H1 (cell line): ENCODE measurements around the gene TBCD. TPM values are rescaled to one million over a fixed set of nuclear protein-coding genes. Genes with fewer than 3 reads are reported as not detected.

ENCODE experiments used
- CTCF ChIA-PET: fragments of 300-600 bp; sonication (Branson Sonifier 250); formaldehyde crosslinking; loops from one replicate; lab custom pipeline; 2021; ENCODE audit not compliant: partially characterized antibody; lab: Charles Lee
- POLR2A ChIA-PET: fragments of 300-600 bp; sonication (Branson Sonifier 250); formaldehyde crosslinking; loops from one replicate; lab custom pipeline; 2021; ENCODE audit warnings: inconsistent platforms; ENCODE audit not compliant: partially characterized antibody; lab: Charles Lee
- DNase-seq, 2 experiments: peaks; one replicate each; pipeline versions ENCODE4 v3.0.0 to v3.0.0-alpha.2; 2010 to 2022; ENCODE audit warnings: low spot score in 2 of 2, low read depth in 1 of 2, mixed read lengths in 1 of 2
- FAIRE-seq: peaks from 2 replicates; lab custom pipeline; 2011; peaks lifted over from hg19 to GRCh38; lab: Jason Lieb, UNC
- H2AFZ ChIP-seq: 2 replicates; pipeline ENCODE4 v1.8.1; 2012; ENCODE audit warnings: low read length, inconsistent platforms
- H2AK5ac ChIP-seq: 2 replicates; pipeline ENCODE4 v1.6.1; 2013; ENCODE audit warnings: low read depth, low read length
- H2BK120ac ChIP-seq: replicated peaks from 2 replicates; pipeline ENCODE3; 2013; ENCODE audit warnings: low read depth, low read length, inconsistent platforms
- H2BK12ac ChIP-seq: 2 replicates; pipeline ENCODE4 v1.6.1; 2013; ENCODE audit warnings: low read depth, low read length
- H2BK15ac ChIP-seq: 2 replicates; pipeline ENCODE4 v1.6.1; 2013; ENCODE audit warnings: low read length
- H2BK20ac ChIP-seq: 2 replicates; pipeline ENCODE4 v1.6.1; 2013; ENCODE audit warnings: low read length
- H2BK5ac ChIP-seq: 2 replicates; pipeline ENCODE4 v1.6.1; 2013; ENCODE audit warnings: low read depth, low read length
- H3K14ac ChIP-seq: 2 replicates; pipeline ENCODE4 v1.6.1; 2013; ENCODE audit warnings: inconsistent platforms; ENCODE audit not compliant: insufficient read length
- H3K18ac ChIP-seq: 2 replicates; pipeline ENCODE4 v1.6.1; 2013; ENCODE audit warnings: low read length; ENCODE audit errors: extremely low read depth
- H3K23ac ChIP-seq: 2 replicates; pipeline ENCODE4 v1.6.1; 2013; ENCODE audit warnings: inconsistent platforms; ENCODE audit not compliant: insufficient read length
- H3K23me2 ChIP-seq: 2 replicates; pipeline ENCODE4 v1.6.1; 2013; ENCODE audit warnings: low read depth, low read length
- H3K27ac ChIP-seq: 2 replicates; pipeline ENCODE4 v1.6.1; 2011; ENCODE audit warnings: low read depth, low read length, inconsistent platforms
- H3K27me3 ChIP-seq, 4 experiments: replicated peaks in 1 of 4; 1 replicate in 1 of 4; 2 replicates in 3 of 4; pipeline versions ENCODE4 v1.6.1 to v1.8.1; 2011 to 2013; ENCODE audit warnings: low read length in 3 of 4, mild to moderate bottlenecking in 3 of 4, inconsistent platforms in 2 of 4, mixed read lengths in 2 of 4, moderate library complexity in 1 of 4; ENCODE audit not compliant: control insufficient read depth in 3 of 4, insufficient read depth in 3 of 4; ENCODE audit errors: extremely low read depth in 1 of 4
- H3K36me3 ChIP-seq, 4 experiments: 2 replicates each; pipeline versions ENCODE4 v1.6.1 to v1.8.1; 2011 to 2013; ENCODE audit warnings: mild to moderate bottlenecking in 4 of 4, low read length in 3 of 4, moderate library complexity in 2 of 4, control low read depth in 1 of 4, inconsistent platforms in 1 of 4; ENCODE audit not compliant: insufficient read depth in 4 of 4, control insufficient read depth in 2 of 4
- H3K4ac ChIP-seq: replicated peaks from 2 replicates; pipeline ENCODE3; 2013; ENCODE audit warnings: low read length, low read depth, mixed read lengths, inconsistent platforms; ENCODE audit not compliant: insufficient read length
- H3K4me1 ChIP-seq, 4 experiments: replicated peaks in 1 of 4; 1 replicate in 1 of 4; 2 replicates in 3 of 4; pipeline versions ENCODE4 v1.6.1 to v1.8.1; 2011 to 2013; ENCODE audit warnings: low read length in 3 of 4, inconsistent platforms in 2 of 4, mixed read lengths in 1 of 4; ENCODE audit not compliant: insufficient read depth in 4 of 4, control insufficient read depth in 3 of 4
- H3K4me2 ChIP-seq, 2 experiments: 2 replicates each; pipeline versions ENCODE4 v1.6.1 to v1.8.1; 2011 to 2013; ENCODE audit warnings: low read depth in 2 of 2, low read length in 2 of 2, control low read depth in 1 of 2, inconsistent platforms in 1 of 2, mild to moderate bottlenecking in 1 of 2; ENCODE audit not compliant: insufficient read depth in 1 of 2
- H3K4me3 ChIP-seq, 4 experiments: fragments of 200-600, 300-600 bp in 1 of 4; sonication (generic), shearing (Covaris generic), sonication (Bioruptor Twin) in 1 of 4; 2 replicates each; pipeline versions ENCODE4 v1.5.1 to v1.8.1; 2011 to 2016; ENCODE audit warnings: low read length in 4 of 4, low read depth in 3 of 4, control low read depth in 2 of 4, inconsistent platforms in 2 of 4, mild to moderate bottlenecking in 2 of 4, mixed read lengths in 1 of 4, moderate library complexity in 1 of 4; ENCODE audit not compliant: insufficient read depth in 2 of 4; ENCODE audit errors: extremely low read depth in 1 of 4
- H3K56ac ChIP-seq: replicated peaks from 2 replicates; pipeline ENCODE3; 2013; ENCODE audit warnings: low read depth, mild to moderate bottlenecking, mixed read lengths, low read length, inconsistent platforms; ENCODE audit not compliant: insufficient read length
- H3K79me1 ChIP-seq: 2 replicates; pipeline ENCODE4 v1.6.1; 2013; ENCODE audit warnings: low read depth, low read length, control low read depth
- H3K79me2 ChIP-seq, 2 experiments: 2 replicates each; pipeline versions ENCODE4 v1.6.1 to v1.8.1; 2012 to 2013; ENCODE audit warnings: low read length in 2 of 2, mild to moderate bottlenecking in 2 of 2, inconsistent platforms in 1 of 2; ENCODE audit not compliant: insufficient read depth in 2 of 2, control insufficient read depth in 1 of 2
- H3K9ac ChIP-seq, 4 experiments: replicated peaks in 1 of 4; 1 replicate in 1 of 4; 2 replicates in 3 of 4; pipeline versions ENCODE4 v1.6.1 to v1.8.1; 2011 to 2013; ENCODE audit warnings: low read depth in 3 of 4, low read length in 3 of 4, control low read depth in 2 of 4, mild to moderate bottlenecking in 2 of 4, moderate library complexity in 2 of 4, inconsistent platforms in 1 of 4; ENCODE audit errors: extremely low read depth in 1 of 4
- H3K9me3 ChIP-seq, 2 experiments: 2 replicates each; pipeline versions ENCODE4 v1.6.1 to v1.8.1; 2012 to 2013; ENCODE audit warnings: mild to moderate bottlenecking in 2 of 2, moderate library complexity in 2 of 2, control low read depth in 1 of 2, inconsistent platforms in 1 of 2, low read depth in 1 of 2, low read length in 1 of 2, mixed read lengths in 1 of 2; ENCODE audit not compliant: insufficient read depth in 2 of 2
- H4K20me1 ChIP-seq, 2 experiments: replicated peaks in 1 of 2; 2 replicates each; pipeline versions ENCODE3 to v1.8.1; 2011 to 2013; ENCODE audit warnings: inconsistent platforms in 2 of 2, low read length in 2 of 2, mild to moderate bottlenecking in 1 of 2; ENCODE audit not compliant: insufficient read depth in 2 of 2, control insufficient read depth in 1 of 2
- H4K5ac ChIP-seq: 2 replicates; pipeline ENCODE4 v1.6.1; 2013; ENCODE audit warnings: low read length, low read depth, mixed read lengths, inconsistent platforms; ENCODE audit not compliant: insufficient read length
- H4K8ac ChIP-seq: 2 replicates; pipeline ENCODE4 v1.8.0; 2013; ENCODE audit warnings: mild to moderate bottlenecking, moderate library complexity, low read length, inconsistent platforms; ENCODE audit not compliant: insufficient read depth; ENCODE audit errors: extremely low read depth
- H4K91ac ChIP-seq: replicated peaks from 2 replicates; pipeline ENCODE3; 2013; ENCODE audit warnings: low read length, mixed read lengths, inconsistent platforms; ENCODE audit not compliant: insufficient read length
- CEBPB ChIP-seq: IDR thresholded peaks from 2 replicates; pipeline ENCODE4 v1.6.1; 2012; ENCODE audit warnings: low read depth, low read length
- CHD1 ChIP-seq: IDR thresholded peaks from 2 replicates; pipeline ENCODE4 v1.6.1; 2012; ENCODE audit warnings: low read depth, low read length, improper control_type of control experiment
- GTF2F1 ChIP-seq: IDR thresholded peaks from 2 replicates; pipeline ENCODE4 v1.6.1; 2012; ENCODE audit warnings: low read depth, low read length, improper control_type of control experiment, borderline replicate concordance
- MAX ChIP-seq: IDR thresholded peaks from 2 replicates; pipeline ENCODE4 v1.6.1; 2012; ENCODE audit warnings: inconsistent platforms
- SP1 ChIP-seq: IDR thresholded peaks from 2 replicates; pipeline ENCODE4 v1.6.1; 2011; ENCODE audit warnings: low read depth, low read length
- WGBS, 2 experiments: shearing (Covaris generic) in 1 of 2; methylation state at CpG; one replicate each; pipeline versions ENCODE4 v1.1.6 to v1.1.7; 2013 to 2015; ENCODE audit warnings: low lambda C conversion rate in 2 of 2, mixed read lengths in 2 of 2, inconsistent platforms in 1 of 2, low coverage in 1 of 2, missing lambda C conversion rate in 1 of 2; ENCODE audit not compliant: insufficient replicate concordance in 2 of 2, insufficient coverage in 1 of 2, insufficient read length in 1 of 2; ENCODE audit errors: extremely low coverage in 1 of 2, missing lambda C conversion rate in 1 of 2; 5-methylcytosine and 5-hydroxymethylcytosine counted together
- polyA plus RNA-seq, 7 experiments: library from polyadenylated mRNA; depleted of rRNA in 3 of 7; stranded (reverse) in 5 of 7; unstranded in 2 of 7; fragments of >200 nt in 5 of 7; fragments of 200-250 nt in 2 of 7; gene quantifications; 1 replicate in 5 of 7; 2 replicates in 1 of 7; 4 replicates in 1 of 7; pipeline versions ENCODE4 v1.2.1 to v1.2.3, GENCODE V29; 2011 to 2013; ENCODE audit warnings: missing spikeins in 2 of 7, mixed read lengths in 2 of 7
- total RNA-seq: library from RNA; stranded (reverse); fragmentation: NEBNext Ultra II Directional; extraction: Animal tissue kit (Norgen Biotek cat#: 25700); gene quantifications from 2 replicates; pipeline ENCODE4 v1.2.1, GENCODE V29; 2021

Gene TBCD
- total and polyA plus RNA-seq, 2 of the 8 experiments (the other 6 are each of a cell fraction or from before 2014, with no cell fraction given): 118 to 162 TPM

- Histone ChIP-seq H3K27me3 (no peaks in the 10 kb centered on the region), H3K27ac (no peak overlapping the region), H3K23ac (no peak overlapping the region), H2BK15ac (no peak overlapping the region), H3K36me3 (peaks cover 3 to 14% (median 13%) of the 10 kb centered on the region in 4 experiments; a peak in 5 of 8 replicates), H3K9ac (no peak overlapping the region), H3K18ac (no peak overlapping the region), H3K79me1 (peaks cover 21% of the 10 kb centered on the region), H2BK120ac (no peak overlapping the region), H4K8ac (no peak overlapping the region; the same call in 1 of the 2 replicates), H3K56ac (no peak overlapping the region), H4K91ac (no peak overlapping the region), H4K5ac (no peak overlapping the region), H2AK5ac (no peak overlapping the region), H3K9me3 (no peaks in the 10 kb centered on the region), H2BK5ac (no peak overlapping the region), H2BK20ac (no peak overlapping the region), H2AFZ (no peak overlapping the region), H2BK12ac (no peak overlapping the region), H3K14ac (no peak overlapping the region), H3K4me1 (peaks cover 0 to 8% (median 2%) of the 10 kb centered on the region in 4 experiments; a peak in 4 of 7 replicates), H3K23me2 (no peaks in the 10 kb centered on the region), H3K4me2 (no peak overlapping the region), H3K4me3 (no peak overlapping the region), H3K4ac (no peak overlapping the region), H4K20me1 (peaks cover 5 to 26% of the 10 kb centered on the region in 2 experiments), H3K79me2 (peaks cover 0 to 16% of the 10 kb centered on the region in 2 experiments; a peak in 1 of 4 replicates)
- ChIA-PET POLR2A (no interaction called here), CTCF (interaction anchor here (1.5 kb wide), 1 partner anchor 188 kb away, joined by 3 read pairs; no protein-coding TSS in a partner anchor)
- FAIRE-seq (no peak), DNase-seq (no peak)
- no peak for TF ChIP-seq CEBPB
- TF ChIP-seq CHD1: no peak
- no peak for TF ChIP-seq SP1
- no peak for TF ChIP-seq GTF2F1
- no peak for TF ChIP-seq MAX
- 96% methylated on average over 18 of the region's 18 CpGs; no CpG with 5 or more reads in 1 of the 2 experiments for WGBS, 2 experiments
Observed at GRCh38 chr17:82867763-82868325, 116.0 kb downstream of the TBCD start.
